ENCODE results near the gene CAPS. TPM values are rescaled to one million over a fixed set of nuclear protein-coding genes. Genes with fewer than 3 reads are reported as not detected.

The CAPS gene
- polyA plus RNA-seq, 2 of the 4 experiments (the other 2 are of a cell fraction), result 1.4 to 1.7 TPM

DNA sequence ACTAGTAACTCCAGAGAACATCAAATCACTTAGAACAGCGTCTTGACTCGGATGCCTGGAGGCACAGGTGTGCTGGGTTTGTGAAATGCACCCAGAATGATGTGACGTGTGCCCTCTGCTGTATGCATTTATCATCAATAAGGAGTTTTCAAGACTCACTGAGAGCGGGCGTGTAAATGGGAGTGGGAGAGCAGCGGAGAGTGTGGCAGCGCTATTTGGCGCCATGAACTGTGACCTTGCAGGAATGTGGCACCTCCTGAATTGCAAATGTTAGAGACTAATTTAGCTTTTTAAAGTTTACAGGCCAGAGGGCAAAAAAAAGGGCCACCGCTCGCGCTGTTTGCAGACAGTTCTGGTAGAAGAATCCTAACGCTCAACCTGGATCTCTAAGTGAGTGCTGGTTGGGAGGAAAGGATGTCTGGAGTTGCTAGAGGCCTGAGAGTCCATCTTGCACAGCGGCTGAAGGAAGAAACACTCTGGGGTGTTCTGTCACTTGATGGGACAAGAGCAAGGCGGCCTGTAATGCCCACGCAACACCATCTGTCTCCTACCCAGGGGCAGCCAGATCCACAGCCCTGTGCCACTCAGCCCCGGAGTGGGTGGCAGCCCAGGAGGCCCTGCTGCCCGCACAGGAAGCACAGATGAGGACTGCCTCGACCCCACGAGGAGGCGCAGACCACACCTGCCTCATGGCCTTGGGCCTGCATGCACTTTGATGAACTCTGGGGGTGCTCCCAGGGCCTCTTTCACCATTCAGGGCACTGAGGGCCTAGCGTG lies 44.2 kb downstream of the CAPS start:
- ChIA-PET POLR2A (no interaction called here), CTCF (interaction anchor here (0.6 to 3.0 kb wide), 3 partner anchors 9 to 31 kb away, joined by 3 to 17 read pairs (median 6); no protein-coding TSS in a partner anchor)
- DNase-seq (ENCODE audit: low read depth in 1 of 2, low spot score in 1 of 2), result no peak
- TF ChIP-seq RNF2 (IDR thresholded peaks at IDR 0.05; ENCODE audit: borderline replicate concordance, low read depth), result no peak
- TF ChIP-seq JUN (IDR thresholded peaks at IDR 0.05), result no peak
- no peak for TF ChIP-seq CBX2 (IDR thresholded peaks at IDR 0.05; ENCODE audit: borderline replicate concordance, low read depth)
- no peak for TF ChIP-seq CEBPB (IDR thresholded peaks at IDR 0.05)
- TF ChIP-seq EHF (CRISPR knock-in tag; IDR thresholded peaks at IDR 0.05), result no peak
- TF ChIP-seq RCOR1 (IDR thresholded peaks at IDR 0.05; ENCODE audit: low read depth, low read length), result no peak
- no peak for TF ChIP-seq FOXS1 (CRISPR knock-in tag; IDR thresholded peaks at IDR 0.05)
- TF ChIP-seq TP53 (CRISPR knock-in tag; IDR thresholded peaks at IDR 0.05), result no peak
- no peak for TF ChIP-seq HOXA7 (CRISPR knock-in tag; IDR thresholded peaks at IDR 0.05)
- no peak for TF ChIP-seq ZC3H11A (IDR thresholded peaks at IDR 0.05)
- TF ChIP-seq, protein P1, sequence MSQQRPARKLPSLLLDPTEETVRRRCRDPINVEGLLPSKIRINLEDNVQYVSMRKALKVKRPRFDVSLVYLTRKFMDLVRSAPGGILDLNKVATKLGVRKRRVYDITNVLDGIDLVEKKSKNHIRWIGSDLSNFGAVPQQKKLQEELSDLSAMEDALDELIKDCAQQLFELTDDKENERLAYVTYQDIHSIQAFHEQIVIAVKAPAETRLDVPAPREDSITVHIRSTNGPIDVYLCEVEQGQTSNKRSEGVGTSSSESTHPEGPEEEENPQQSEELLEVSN (IDR thresholded peaks at IDR 0.05; ENCODE audit: borderline replicate concordance, low read depth), result no peak
- TF ChIP-seq, protein P2, sequence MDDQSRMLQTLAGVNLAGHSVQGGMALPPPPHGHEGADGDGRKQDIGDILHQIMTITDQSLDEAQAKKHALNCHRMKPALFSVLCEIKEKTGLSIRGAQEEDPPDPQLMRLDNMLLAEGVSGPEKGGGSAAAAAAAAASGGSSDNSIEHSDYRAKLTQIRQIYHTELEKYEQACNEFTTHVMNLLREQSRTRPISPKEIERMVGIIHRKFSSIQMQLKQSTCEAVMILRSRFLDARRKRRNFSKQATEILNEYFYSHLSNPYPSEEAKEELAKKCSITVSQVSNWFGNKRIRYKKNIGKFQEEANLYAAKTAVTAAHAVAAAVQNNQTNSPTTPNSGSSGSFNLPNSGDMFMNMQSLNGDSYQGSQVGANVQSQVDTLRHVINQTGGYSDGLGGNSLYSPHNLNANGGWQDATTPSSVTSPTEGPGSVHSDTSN (IDR thresholded peaks at IDR 0.05), result no peak
- no peak for TF ChIP-seq GATA3 (IDR thresholded peaks at IDR 0.05; ENCODE audit: borderline replicate concordance)
- TF ChIP-seq JUNB (IDR thresholded peaks at IDR 0.05), result no peak
- TF ChIP-seq, protein P3, sequence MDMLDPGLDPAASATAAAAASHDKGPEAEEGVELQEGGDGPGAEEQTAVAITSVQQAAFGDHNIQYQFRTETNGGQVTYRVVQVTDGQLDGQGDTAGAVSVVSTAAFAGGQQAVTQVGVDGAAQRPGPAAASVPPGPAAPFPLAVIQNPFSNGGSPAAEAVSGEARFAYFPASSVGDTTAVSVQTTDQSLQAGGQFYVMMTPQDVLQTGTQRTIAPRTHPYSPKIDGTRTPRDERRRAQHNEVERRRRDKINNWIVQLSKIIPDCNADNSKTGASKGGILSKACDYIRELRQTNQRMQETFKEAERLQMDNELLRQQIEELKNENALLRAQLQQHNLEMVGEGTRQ (IDR thresholded peaks at IDR 0.05), result no peak
- no peak for TF ChIP-seq MAZ (IDR thresholded peaks at IDR 0.05; ENCODE audit: borderline replicate concordance, low read depth, low read length)
- Histone ChIP-seq H3K27ac (no peak overlapping the region), H3K4me2 (no peak overlapping the region), H3K4me3 (no peak overlapping the region), H3K4me1 (peaks cover 32% of the 10 kb centered on the region; the same call in 2 of the 3 replicates), H3K9me3 (no peaks in the 10 kb centered on the region)
- FAIRE-seq, result no peak
- 95% methylated on average over 13 of the region's 21 CpGs for WGBS (ENCODE audit: missing lambda C conversion rate)
- ATAC-seq, result no peak

DNA sequence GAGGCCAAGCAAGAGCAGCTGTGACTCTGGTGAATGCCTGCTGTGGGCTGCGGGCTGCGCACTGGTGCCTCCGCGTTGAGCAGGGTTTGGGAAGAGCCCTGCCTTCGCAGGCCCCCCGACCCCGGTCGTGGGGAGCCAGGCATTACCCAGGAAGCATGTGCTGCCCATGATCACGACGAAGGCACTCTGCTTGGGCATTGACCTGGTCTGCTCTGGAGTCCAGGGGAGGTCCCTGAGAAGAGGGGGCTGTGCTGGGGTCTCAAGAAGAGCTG lies 44.7 kb downstream of the CAPS start:
- ChIA-PET CTCF (interaction anchor here (2.0 kb wide), 1 partner anchor 9 kb away, joined by 6 read pairs; no protein-coding TSS in a partner anchor), POLR2A (no interaction called here)
- DNase-seq (ENCODE audit: low read depth in 1 of 2, low spot score in 1 of 2) (no peak), ATAC-seq (no peak), FAIRE-seq (no peak)
- H3K4me3 ChIP-seq, result no peak overlapping the region
- peaks cover 28% of the 10 kb centered on the region; the same call in 2 of the 3 replicates for H3K4me1 ChIP-seq
- no peaks in the 10 kb centered on the region for H3K9me3 ChIP-seq
- no peak for TF ChIP-seq FOSB (CRISPR knock-in tag; IDR thresholded peaks at IDR 0.05)
- TF ChIP-seq HOXB13 (CRISPR knock-in tag; IDR thresholded peaks at IDR 0.05; ENCODE audit: low read depth), result no peak
- TF ChIP-seq, protein P2 (IDR thresholded peaks at IDR 0.05), result no peak
- TF ChIP-seq RFX5 (IDR thresholded peaks at IDR 0.05), result no peak
- no peak for TF ChIP-seq KDM5A (IDR thresholded peaks at IDR 0.05)
- TF ChIP-seq, protein P3 (IDR thresholded peaks at IDR 0.05), result no peak
- no peak for TF ChIP-seq EHF (CRISPR knock-in tag; IDR thresholded peaks at IDR 0.05)
- no peak for TF ChIP-seq EP300 (IDR thresholded peaks at IDR 0.05)
- no peak for TF ChIP-seq ZC3H11A (IDR thresholded peaks at IDR 0.05)
- TF ChIP-seq CHD2 (IDR thresholded peaks at IDR 0.05; ENCODE audit: low read length, partially characterized antibody), result no peak
- TF ChIP-seq, protein P1 (IDR thresholded peaks at IDR 0.05; ENCODE audit: borderline replicate concordance, low read depth), result no peak
- no peak overlapping the region for H3K4me2 ChIP-seq
- WGBS (ENCODE audit: missing lambda C conversion rate), result 80% methylated on average over 1 of the region's 10 CpGs
- H3K27ac ChIP-seq, result no peak overlapping the region
